HG02981 (cell line): Measurements from ENCODE around the gene RAB43.
"Not testable (repeated sequence)": the region's sequence is repeated elsewhere in the genome, so short reads cannot be mapped to it uniquely, and the experiment has no call there.

ENCODE experiments used
- ATAC-seq: cut with Tn5 transposase; IDR thresholded peaks from one replicate; pipeline ENCODE4 v1.9.1; 2021; ENCODE audit warnings: mild to moderate bottlenecking, moderate library complexity; ENCODE audit not compliant: unreplicated experiment

The RAB43 gene

GRCh38 chr3:129121792-129122411 is at the start of gene RAB43:
Gene RAB43, minus strand, starts transcription at chr3:129121804. Its CDS starts 315 bp downstream, at chr3:129121489.
- peak; percentile 44 for ATAC-seq

GRCh38 chr3:129166579-129167332 is 45.2 kb upstream of the RAB43 start:
- no peak for ATAC-seq

- ATAC-seq, result not testable (repeated sequence)
Measured at GRCh38 chr3:129165594-129165993, 44.0 kb upstream of the RAB43 start.

GRCh38 chr3:129164500-129164899 is 42.9 kb upstream of the RAB43 start:
- ATAC-seq, result no peak

- ATAC-seq, result no peak
Measured at GRCh38 chr3:129162729-129163579, 41.4 kb upstream of the RAB43 start.

GRCh38 chr3:129161860-129162271 is 40.3 kb upstream of the RAB43 start:
- ATAC-seq, result peak; percentile 6

GRCh38 chr3:129160891-129161859 is 39.6 kb upstream of the RAB43 start, which contains the start of gene ISY1:
Gene ISY1, minus strand, starts transcription at chr3:129161063. Its CDS starts 88 bp downstream, at chr3:129160975.
- ATAC-seq, result peak; percentile 72

GRCh38 chr3:129144786-129145185 is 23.2 kb upstream of the RAB43 start:
- ATAC-seq, result no peak

GRCh38 chr3:129141011-129141410 is 19.4 kb upstream of the RAB43 start:
- ATAC-seq, result not testable (repeated sequence)

- no peak for ATAC-seq
Measured at GRCh38 chr3:129139911-129140310, 18.3 kb upstream of the RAB43 start.

- not testable (repeated sequence) for ATAC-seq
Measured at GRCh38 chr3:129136275-129136674, 14.7 kb upstream of the RAB43 start.

- no peak for ATAC-seq
Measured at GRCh38 chr3:129132097-129132866, 10.7 kb upstream of the RAB43 start.

GRCh38 chr3:129131465-129132088 is 10.0 kb upstream of the RAB43 start:
- no peak for ATAC-seq

GRCh38 chr3:129130291-129130813 is 8.7 kb upstream of the RAB43 start:
- no peak for ATAC-seq

- no peak for ATAC-seq
Measured at GRCh38 chr3:129128357-129129155, 7.0 kb upstream of the RAB43 start.

- ATAC-seq, result no peak
Measured at GRCh38 chr3:129126726-129127280, 5.2 kb upstream of the RAB43 start.

- no peak for ATAC-seq
Measured at GRCh38 chr3:129123314-129124060, 1.9 kb upstream of the RAB43 start.
